Measurements from ENCODE around the gene AUTS2.
"Not testable (repeated sequence)": the region's sequence is repeated elsewhere in the genome, so short reads cannot be mapped to it uniquely, and the experiment has no call there.

The AUTS2 gene

DNA sequence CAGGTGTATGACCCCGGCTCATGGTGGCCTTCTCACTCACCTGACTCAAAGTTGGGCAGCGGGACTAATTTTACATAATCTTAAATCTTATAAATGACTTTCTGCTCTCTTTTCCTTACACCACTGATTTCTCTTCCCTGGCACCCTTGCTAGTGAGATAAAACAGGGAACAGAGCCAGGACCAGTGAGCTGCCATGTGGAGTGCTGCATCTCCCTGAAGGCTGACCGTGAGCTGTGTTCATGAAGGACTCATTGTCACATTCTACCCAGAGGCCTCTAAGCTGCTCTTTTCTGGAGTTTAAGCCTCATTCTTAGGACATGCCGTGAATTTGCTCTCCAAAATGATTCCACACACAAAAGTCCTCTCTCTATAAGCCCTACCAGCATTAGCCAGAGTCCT lies 762.3 kb downstream of the AUTS2 start:
- Histone ChIP-seq H3K36me3 (ENCODE audit: low read length) (no peaks in the 10 kb centered on the region), H3K79me2 (ENCODE audit: insufficient read depth, low read length) (no peaks in the 10 kb centered on the region), H3K9ac (ENCODE audit: low read length) (no peak overlapping the region), H2AFZ (ENCODE audit: low read depth, low read length, severe bottlenecking) (no peak overlapping the region), H3K4me2 (ENCODE audit: low read depth, low read length, poor library complexity, severe bottlenecking) (no peak overlapping the region), H3K27ac (ENCODE audit: low read depth, low read length) (no peak overlapping the region), H3F3A (ENCODE audit: insufficient read depth) (no peaks in the 10 kb centered on the region), H3K27me3 (ENCODE audit: low read length) (no peaks in the 10 kb centered on the region), H3K9me2 (replicated peaks; ENCODE audit: insufficient read depth, low read length) (no peaks in the 10 kb centered on the region), H3K9me3 (ENCODE audit: insufficient read depth, low read length) (no peaks in the 10 kb centered on the region), H4K20me1 (ENCODE audit: low read depth, low read length) (no peaks in the 10 kb centered on the region), H3K4me3 (ENCODE audit: insufficient read depth, low read length, poor library complexity, severe bottlenecking) (no peak overlapping the region)
- TF ChIP-seq CTCF (IDR thresholded peaks at IDR 0.05; ENCODE audit: insufficient read depth, low read length, poor library complexity, severe bottlenecking) (no peak), EZH2phosphoT487 (conservative IDR thresholded peaks at IDR 0.05; ENCODE audit: low read length) (no peak)

GRCh38 chr7:70361821-70362220 lies 763.5 kb downstream of the AUTS2 start:
- no peak overlapping the region for H3K4me2 ChIP-seq (ENCODE audit: low read depth, low read length, poor library complexity, severe bottlenecking)
- no peak overlapping the region for H3K9ac ChIP-seq (ENCODE audit: low read length)
- H3K4me3 ChIP-seq (ENCODE audit: insufficient read depth, low read length, poor library complexity, severe bottlenecking): no peak overlapping the region
- no peaks in the 10 kb centered on the region for H3K79me2 ChIP-seq (ENCODE audit: insufficient read depth, low read length)
- no peak overlapping the region for H3K27ac ChIP-seq (ENCODE audit: low read depth, low read length)
- no peak overlapping the region for H2AFZ ChIP-seq (ENCODE audit: low read depth, low read length, severe bottlenecking)
- H4K20me1 ChIP-seq (ENCODE audit: low read depth, low read length): no peaks in the 10 kb centered on the region
- TF ChIP-seq CTCF (IDR thresholded peaks at IDR 0.05; ENCODE audit: insufficient read depth, low read length, poor library complexity, severe bottlenecking) (no peak), EZH2phosphoT487 (conservative IDR thresholded peaks at IDR 0.05; ENCODE audit: low read length) (no peak)
- H3K36me3 ChIP-seq (ENCODE audit: low read length): no peaks in the 10 kb centered on the region
- H3K27me3 ChIP-seq (ENCODE audit: low read length): no peaks in the 10 kb centered on the region
- H3K9me3 ChIP-seq (ENCODE audit: insufficient read depth, low read length): no peaks in the 10 kb centered on the region
- no peaks in the 10 kb centered on the region for H3F3A ChIP-seq (ENCODE audit: insufficient read depth)
- H3K9me2 ChIP-seq (replicated peaks; ENCODE audit: insufficient read depth, low read length): no peaks in the 10 kb centered on the region

DNA sequence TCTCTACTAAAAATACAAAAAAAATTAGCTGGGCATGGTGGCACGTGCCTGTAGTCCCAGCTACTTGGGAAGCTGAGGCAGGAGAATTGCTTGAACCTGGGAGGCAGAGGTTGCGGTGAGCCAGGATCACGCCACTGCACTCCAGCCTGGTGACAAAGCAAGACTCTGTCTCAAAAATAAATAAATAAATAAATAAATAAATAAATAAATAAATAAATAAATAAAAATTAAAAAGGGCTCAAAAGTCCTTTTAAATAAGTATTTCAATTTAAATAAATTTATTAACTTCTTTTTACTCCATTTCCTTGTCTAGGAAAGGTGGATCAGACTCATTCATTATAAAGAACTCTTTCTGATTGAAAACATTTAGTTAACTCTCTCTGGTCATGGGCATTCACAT lies 766.1 kb downstream of the AUTS2 start:
- not testable (repeated sequence) for H3K27me3 ChIP-seq (ENCODE audit: low read length)

DNA sequence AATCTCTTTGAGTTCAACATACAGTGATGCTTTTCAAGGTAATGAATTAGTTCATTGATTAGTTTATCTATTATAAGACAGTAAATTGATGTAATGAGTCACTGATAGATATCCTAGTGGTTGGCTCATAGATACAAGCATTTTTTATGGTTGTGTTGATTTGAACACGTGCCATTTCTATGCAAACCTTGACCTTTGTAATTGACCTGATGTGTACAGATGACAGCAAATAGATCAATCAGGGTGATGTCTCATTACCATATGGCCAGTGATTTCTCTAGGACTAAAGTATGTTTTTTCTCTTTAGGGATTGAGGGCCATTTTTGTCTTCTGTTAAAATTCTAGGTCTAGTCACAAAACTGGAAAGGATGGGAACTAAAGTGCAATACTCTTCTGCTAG lies 773.4 kb downstream of the AUTS2 start:
- TF ChIP-seq EZH2phosphoT487 (conservative IDR thresholded peaks at IDR 0.05; ENCODE audit: low read length): no peak
- TF ChIP-seq CTCF (IDR thresholded peaks at IDR 0.05; ENCODE audit: insufficient read depth, low read length, poor library complexity, severe bottlenecking): no peak
- H3K9me2 ChIP-seq (replicated peaks; ENCODE audit: insufficient read depth, low read length): no peaks in the 10 kb centered on the region
- no peak overlapping the region for H3K9ac ChIP-seq (ENCODE audit: low read length)

More for the DNA sequence above, 766.1 kb downstream of the AUTS2 start:
- not testable (repeated sequence) for H3K27ac ChIP-seq (ENCODE audit: low read depth, low read length); H3K4me3 ChIP-seq (ENCODE audit: insufficient read depth, low read length, poor library complexity, severe bottlenecking); H3K36me3 ChIP-seq (ENCODE audit: low read length); H3K4me2 ChIP-seq (ENCODE audit: low read depth, low read length, poor library complexity, severe bottlenecking); H3K9me2 ChIP-seq (replicated peaks; ENCODE audit: insufficient read depth, low read length); H3K79me2 ChIP-seq (ENCODE audit: insufficient read depth, low read length); H3K9me3 ChIP-seq (ENCODE audit: insufficient read depth, low read length); H4K20me1 ChIP-seq (ENCODE audit: low read depth, low read length); H3K9ac ChIP-seq (ENCODE audit: low read length); H2AFZ ChIP-seq (ENCODE audit: low read depth, low read length, severe bottlenecking); H3F3A ChIP-seq (ENCODE audit: insufficient read depth)

More for the DNA sequence above, 773.4 kb downstream of the AUTS2 start:
- H3F3A ChIP-seq (ENCODE audit: insufficient read depth): no peaks in the 10 kb centered on the region
- no peaks in the 10 kb centered on the region for H3K36me3 ChIP-seq (ENCODE audit: low read length)
- no peaks in the 10 kb centered on the region for H3K9me3 ChIP-seq (ENCODE audit: insufficient read depth, low read length)
- no peak overlapping the region for H3K27ac ChIP-seq (ENCODE audit: low read depth, low read length)
- no peaks in the 10 kb centered on the region for H4K20me1 ChIP-seq (ENCODE audit: low read depth, low read length)
- H3K4me2 ChIP-seq (ENCODE audit: low read depth, low read length, poor library complexity, severe bottlenecking): no peak overlapping the region
- H3K79me2 ChIP-seq (ENCODE audit: insufficient read depth, low read length): no peaks in the 10 kb centered on the region
- no peaks in the 10 kb centered on the region for H3K27me3 ChIP-seq (ENCODE audit: low read length)
- no peak overlapping the region for H2AFZ ChIP-seq (ENCODE audit: low read depth, low read length, severe bottlenecking)
- H3K4me3 ChIP-seq (ENCODE audit: insufficient read depth, low read length, poor library complexity, severe bottlenecking): no peak overlapping the region

All from SU-DHL-6 (cell line).